ENCODE results near the gene MORN1. TPM values are rescaled to one million over a fixed set of nuclear protein-coding genes. Genes with fewer than 3 reads are reported as not detected.

The MORN1 gene
- total RNA-seq, 2 experiments from 2014 or later: 5.3 to 6.5 TPM

DNA sequence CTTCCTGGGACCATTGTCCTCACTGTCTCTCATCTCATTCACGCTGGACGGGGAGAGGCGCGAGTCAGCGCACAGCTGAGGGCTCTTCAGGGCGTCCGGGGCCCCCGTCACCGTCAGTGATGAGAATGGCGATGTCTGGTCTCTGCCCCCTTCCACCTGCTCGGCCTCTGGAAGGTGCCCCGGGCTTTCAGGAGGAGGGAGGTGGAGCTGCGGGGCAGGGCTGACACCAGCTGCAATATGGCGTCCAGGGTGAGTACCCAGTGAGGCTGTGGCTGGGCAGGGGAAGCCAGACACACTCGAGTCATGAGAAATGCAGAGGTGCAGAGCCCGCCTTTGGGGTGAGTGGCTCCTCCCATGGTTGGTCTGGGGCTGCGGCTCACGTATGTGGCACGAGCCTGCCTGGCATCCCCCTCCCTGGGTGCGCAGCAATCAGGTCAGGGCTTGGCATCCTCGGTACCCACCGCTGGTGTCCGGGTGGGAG, 15.1 kb downstream of the MORN1 start:
- DNase-seq (no peak), ATAC-seq (ENCODE audit: poor library complexity) (no peak)
- no peak overlapping the region for H3K4me3 Mint-ChIP-seq
- CTCF ChIA-PET: no interaction called here
- Histone ChIP-seq H3K27me3 (ENCODE audit: control insufficient read depth in 1 of 2, insufficient read depth in 2 of 2, low read length in 2 of 2) (no peaks in the 10 kb centered on the region), H3K4me1 (ENCODE audit: insufficient read depth, low read length) (no peaks in the 10 kb centered on the region), H3K9me3 (ENCODE audit: control insufficient read depth in 1 of 2, insufficient read depth in 1 of 2, low read length in 2 of 2) (no peaks in the 10 kb centered on the region), H3K36me3 (ENCODE audit: insufficient read depth, low read length) (no peaks in the 10 kb centered on the region), H3K4me3 (ENCODE audit: low read length) (no peak overlapping the region), H3K27ac (ENCODE audit: low read depth in 1 of 2, low read length in 2 of 2) (no peak overlapping the region)
- TF ChIP-seq, protein P1, sequence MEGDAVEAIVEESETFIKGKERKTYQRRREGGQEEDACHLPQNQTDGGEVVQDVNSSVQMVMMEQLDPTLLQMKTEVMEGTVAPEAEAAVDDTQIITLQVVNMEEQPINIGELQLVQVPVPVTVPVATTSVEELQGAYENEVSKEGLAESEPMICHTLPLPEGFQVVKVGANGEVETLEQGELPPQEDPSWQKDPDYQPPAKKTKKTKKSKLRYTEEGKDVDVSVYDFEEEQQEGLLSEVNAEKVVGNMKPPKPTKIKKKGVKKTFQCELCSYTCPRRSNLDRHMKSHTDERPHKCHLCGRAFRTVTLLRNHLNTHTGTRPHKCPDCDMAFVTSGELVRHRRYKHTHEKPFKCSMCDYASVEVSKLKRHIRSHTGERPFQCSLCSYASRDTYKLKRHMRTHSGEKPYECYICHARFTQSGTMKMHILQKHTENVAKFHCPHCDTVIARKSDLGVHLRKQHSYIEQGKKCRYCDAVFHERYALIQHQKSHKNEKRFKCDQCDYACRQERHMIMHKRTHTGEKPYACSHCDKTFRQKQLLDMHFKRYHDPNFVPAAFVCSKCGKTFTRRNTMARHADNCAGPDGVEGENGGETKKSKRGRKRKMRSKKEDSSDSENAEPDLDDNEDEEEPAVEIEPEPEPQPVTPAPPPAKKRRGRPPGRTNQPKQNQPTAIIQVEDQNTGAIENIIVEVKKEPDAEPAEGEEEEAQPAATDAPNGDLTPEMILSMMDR (IDR thresholded peaks at IDR 0.05): no peak
- no peaks in the 10 kb centered on the region for H3K9me3 Mint-ChIP-seq
- POLR2A ChIA-PET: no interaction called here
- intact Hi-C loops (cut with DNase I, micrococcal nuclease): no loop called here
- no peak overlapping the region for H3K27ac Mint-ChIP-seq
- H3K36me3 Mint-ChIP-seq (ENCODE audit: low read depth): no peaks in the 10 kb centered on the region
- H3K27me3 Mint-ChIP-seq: no peaks in the 10 kb centered on the region
- no peaks in the 10 kb centered on the region for H3K4me1 Mint-ChIP-seq (ENCODE audit: low read depth)

DNA sequence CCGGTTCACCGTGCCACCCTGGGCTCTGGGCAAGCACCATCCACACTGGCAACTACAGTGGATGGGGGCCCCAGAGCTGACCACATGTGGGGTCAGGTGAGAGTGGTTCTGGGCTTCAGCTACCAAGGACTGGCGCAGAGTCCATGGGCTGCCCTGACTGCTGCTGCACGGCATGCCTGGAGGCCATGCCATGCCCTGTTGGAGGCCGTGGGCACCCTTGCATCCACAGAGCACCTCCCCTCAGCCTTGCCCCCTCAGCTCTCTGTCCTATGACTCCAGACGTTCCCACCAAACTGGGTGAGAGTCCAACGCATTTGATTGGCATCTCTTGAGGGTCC, 15.5 kb downstream of the MORN1 start:
- CTCF ChIA-PET: no interaction called here

DNA sequence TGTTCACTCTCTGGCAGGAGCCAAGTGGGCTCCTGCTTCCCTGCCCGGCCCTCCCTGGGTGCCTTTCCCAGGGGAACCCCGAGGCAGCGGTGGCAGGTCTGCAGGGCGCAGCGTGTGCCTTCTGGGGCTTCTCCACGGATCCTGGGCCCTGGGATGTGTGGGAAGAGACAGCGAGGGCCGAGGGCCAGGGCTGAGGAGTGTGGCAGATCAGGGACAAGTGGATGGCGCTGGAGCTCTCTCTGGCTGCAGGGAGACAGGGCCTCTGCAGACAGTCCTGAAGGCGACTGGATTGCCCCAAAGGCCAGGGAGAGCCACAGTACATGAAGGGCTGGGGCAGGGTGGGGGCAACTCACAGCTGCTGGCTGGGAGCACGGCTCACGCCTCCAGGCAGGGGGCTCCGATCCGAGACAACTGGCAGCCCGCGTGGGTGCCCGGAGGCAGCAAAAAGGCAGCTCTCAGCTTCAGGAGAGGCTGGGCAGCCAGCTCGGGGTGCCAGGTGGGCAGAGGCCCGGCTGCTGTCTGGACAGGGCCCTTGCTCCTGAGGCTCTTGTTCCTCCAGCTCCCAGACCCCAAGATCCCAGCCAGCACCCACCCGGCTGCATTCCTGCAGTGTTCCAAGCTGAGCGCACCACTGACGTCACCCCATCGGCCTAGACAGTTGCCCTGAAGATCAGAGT, 16.0 kb downstream of the MORN1 start:
- Mint-ChIP-seq H3K27me3 (no peaks in the 10 kb centered on the region), H3K27ac (no peak overlapping the region), H3K4me3 (no peak overlapping the region), H3K4me1 (ENCODE audit: low read depth) (no peaks in the 10 kb centered on the region), H3K9me3 (no peaks in the 10 kb centered on the region), H3K36me3 (ENCODE audit: low read depth) (no peaks in the 10 kb centered on the region)
- H3K27ac ChIP-seq (ENCODE audit: low read depth in 1 of 2, low read length in 2 of 2): no peak overlapping the region
- ChIA-PET POLR2A (interaction anchor here (0.6 kb wide), 1 partner anchor 128 kb away, joined by 3 read pairs; no protein-coding TSS in a partner anchor), CTCF (no interaction called here)
- H3K27me3 ChIP-seq (ENCODE audit: control insufficient read depth in 1 of 2, insufficient read depth in 2 of 2, low read length in 2 of 2): no peaks in the 10 kb centered on the region
- H3K36me3 ChIP-seq (ENCODE audit: insufficient read depth, low read length): no peaks in the 10 kb centered on the region
- intact Hi-C loops (cut with DNase I, micrococcal nuclease): no loop called here
- no peak for DNase-seq
- H3K4me1 ChIP-seq (ENCODE audit: insufficient read depth, low read length): no peaks in the 10 kb centered on the region
- H3K4me3 ChIP-seq (ENCODE audit: low read length): no peak overlapping the region
- no peaks in the 10 kb centered on the region for H3K9me3 ChIP-seq (ENCODE audit: control insufficient read depth in 1 of 2, insufficient read depth in 1 of 2, low read length in 2 of 2)
- TF ChIP-seq, protein P1 (IDR thresholded peaks at IDR 0.05): no peak
- no peak for ATAC-seq (ENCODE audit: poor library complexity)

More for the DNA sequence above, 15.5 kb downstream of the MORN1 start:
- intact Hi-C loops (cut with DNase I, micrococcal nuclease): no loop called here
- Histone ChIP-seq H3K9me3 (ENCODE audit: control insufficient read depth in 1 of 2, insufficient read depth in 1 of 2, low read length in 2 of 2) (no peaks in the 10 kb centered on the region), H3K4me1 (ENCODE audit: insufficient read depth, low read length) (no peaks in the 10 kb centered on the region), H3K27ac (ENCODE audit: low read depth in 1 of 2, low read length in 2 of 2) (no peak overlapping the region), H3K4me3 (ENCODE audit: low read length) (no peak overlapping the region), H3K27me3 (ENCODE audit: control insufficient read depth in 1 of 2, insufficient read depth in 2 of 2, low read length in 2 of 2) (no peaks in the 10 kb centered on the region), H3K36me3 (ENCODE audit: insufficient read depth, low read length) (no peaks in the 10 kb centered on the region)
- POLR2A ChIA-PET: interaction anchor here (0.6 kb wide), 1 partner anchor 129 kb away, joined by 3 read pairs; no protein-coding TSS in a partner anchor
- DNase-seq: no peak
- Mint-ChIP-seq H3K27me3 (no peaks in the 10 kb centered on the region), H3K36me3 (ENCODE audit: low read depth) (no peaks in the 10 kb centered on the region), H3K4me1 (ENCODE audit: low read depth) (no peaks in the 10 kb centered on the region), H3K27ac (no peak overlapping the region), H3K9me3 (no peaks in the 10 kb centered on the region), H3K4me3 (no peak overlapping the region)
- no peak for ATAC-seq (ENCODE audit: poor library complexity)
- TF ChIP-seq, protein P1 (IDR thresholded peaks at IDR 0.05): no peak

Measured in CD4-positive, alpha-beta T cell (primary cell).